DOHH2 (cell line): ENCODE measurements around the gene TSKU.

Source experiments
- H3F3A ChIP-seq: fragments of 200-600 bp; sonication (generic), shearing (Covaris generic); 2 replicates; pipeline ENCODE4 v1.6.0; 2016; ENCODE audit warnings: antibody characterized with exemption, mild to moderate bottlenecking; ENCODE audit not compliant: control insufficient read depth, insufficient read depth
- H3K27ac ChIP-seq: fragments of 200-600 bp; sonication (generic); 2 replicates; pipeline ENCODE4 v1.5.1; 2014; ENCODE audit warnings: low read depth, mild to moderate bottlenecking, low read length, moderate library complexity
- H3K27me3 ChIP-seq: fragments of 200-600 bp; sonication (generic); 2 replicates; pipeline ENCODE4 v1.6.1; 2014; ENCODE audit warnings: mild to moderate bottlenecking, low read length, mixed read lengths; ENCODE audit not compliant: control insufficient read depth
- H3K36me3 ChIP-seq: fragments of 200-600 bp; sonication (generic); 2 replicates; pipeline ENCODE4 v1.6.1; 2014; ENCODE audit warnings: mild to moderate bottlenecking, low read length, moderate library complexity, mixed read lengths; ENCODE audit not compliant: control insufficient read depth
- H3K4me1 ChIP-seq: fragments of 200-600 bp; sonication (generic); 2 replicates; pipeline ENCODE4 v1.6.1; 2014; ENCODE audit warnings: mild to moderate bottlenecking, low read length, mixed read lengths; ENCODE audit not compliant: control insufficient read depth
- H3K4me2 ChIP-seq: fragments of 200-600 bp; sonication (generic); 2 replicates; pipeline ENCODE4 v1.6.0; 2014; ENCODE audit warnings: mild to moderate bottlenecking, low read length, moderate library complexity
- H3K4me3 ChIP-seq: fragments of 200-600 bp; sonication (generic); 2 replicates; pipeline ENCODE4 v1.5.1; 2014; ENCODE audit warnings: mild to moderate bottlenecking, low read length, mixed read lengths
- H3K79me2 ChIP-seq: fragments of 200-600 bp; sonication (generic); 2 replicates; pipeline ENCODE4 v1.6.1; 2014; ENCODE audit warnings: mild to moderate bottlenecking, low read length, mixed read lengths; ENCODE audit not compliant: control insufficient read depth
- H3K9me2 ChIP-seq: fragments of 200-600 bp; sonication (generic); replicated peaks from 2 replicates; pipeline ENCODE4 v1.6.1; 2014; ENCODE audit warnings: mild to moderate bottlenecking, low read length, mixed read lengths; ENCODE audit not compliant: control insufficient read depth
- H3K9me3 ChIP-seq: fragments of 200-600 bp; sonication (generic); 2 replicates; pipeline ENCODE4 v1.6.1; 2014; ENCODE audit warnings: antibody characterized with exemption, low read length, mixed read lengths; ENCODE audit not compliant: control insufficient read depth, insufficient read depth
- H4K20me1 ChIP-seq: fragments of 200-600 bp; sonication (generic); 2 replicates; pipeline ENCODE4 v1.6.0; 2014; ENCODE audit warnings: low read depth, mild to moderate bottlenecking, antibody characterized with exemption, low read length, moderate library complexity; ENCODE audit not compliant: control insufficient read depth, insufficient read depth
- CTCF ChIP-seq: fragments of 200-600 bp; sonication (generic); IDR thresholded peaks from one replicate; pipeline ENCODE4 v1.5.1; 2014; ENCODE audit warnings: antibody characterized with exemption, mild to moderate bottlenecking, low read depth, low read length; ENCODE audit not compliant: poor library complexity, severe bottlenecking
- EZH2phosphoT487 ChIP-seq: fragments of 200-600 bp; sonication (generic); IDR thresholded peaks from 2 replicates; pipeline ENCODE4 v1.6.1; 2017; ENCODE audit warnings: borderline replicate concordance, mild to moderate bottlenecking, antibody characterized with exemption, low read length, moderate library complexity, mixed read lengths

TSKU gene

GRCh38 chr11:76808171-76808570 is 25.0 kb downstream of the TSKU start:
- Histone ChIP-seq H3F3A (no peaks in the 10 kb centered on the region), H3K79me2 (no peaks in the 10 kb centered on the region), H3K9me2 (no peaks in the 10 kb centered on the region), H3K9me3 (no peaks in the 10 kb centered on the region), H3K4me3 (no peak overlapping the region), H3K27ac (no peak overlapping the region), H3K4me2 (no peak overlapping the region), H3K36me3 (no peaks in the 10 kb centered on the region), H3K4me1 (no peaks in the 10 kb centered on the region), H4K20me1 (no peaks in the 10 kb centered on the region), H3K27me3 (0 out of 2 replicates have a peak, but pooled peaks cover 4% of the 10 kb centered on the region)
- no peak for TF ChIP-seq CTCF
- no peak for TF ChIP-seq EZH2phosphoT487

GRCh38 chr11:76808996-76809395 is 25.8 kb downstream of the TSKU start:
- H3K4me2 ChIP-seq: no peak overlapping the region
- H3K4me3 ChIP-seq: no peak overlapping the region
- no peaks in the 10 kb centered on the region for H3K36me3 ChIP-seq
- H3K27me3 ChIP-seq: 0 out of 2 replicates have a peak, but pooled peaks cover 4% of the 10 kb centered on the region
- H3K9me2 ChIP-seq: no peaks in the 10 kb centered on the region
- no peaks in the 10 kb centered on the region for H3K4me1 ChIP-seq
- H3K27ac ChIP-seq: no peak overlapping the region
- no peaks in the 10 kb centered on the region for H4K20me1 ChIP-seq
- TF ChIP-seq EZH2phosphoT487: no peak
- TF ChIP-seq CTCF: no peak
- H3K9me3 ChIP-seq: no peaks in the 10 kb centered on the region
- H3K79me2 ChIP-seq: no peaks in the 10 kb centered on the region
- H3F3A ChIP-seq: no peaks in the 10 kb centered on the region

GRCh38 chr11:76810151-76810853 is 27.1 kb downstream of the TSKU start:
- Histone ChIP-seq H3K4me1 (no peaks in the 10 kb centered on the region), H3K4me3 (no peak overlapping the region), H3K27ac (no peak overlapping the region), H3K79me2 (no peaks in the 10 kb centered on the region), H4K20me1 (no peaks in the 10 kb centered on the region), H3K27me3 (0 out of 2 replicates have a peak, but pooled peaks cover 4% of the 10 kb centered on the region), H3F3A (no peaks in the 10 kb centered on the region), H3K9me3 (peaks cover 6% of the 10 kb centered on the region), H3K4me2 (no peak overlapping the region), H3K9me2 (no peaks in the 10 kb centered on the region), H3K36me3 (no peaks in the 10 kb centered on the region)
- TF ChIP-seq EZH2phosphoT487 (no peak), CTCF (peak; percentile 84)
